ENCODE results near the gene TNNT3.

DNA sequence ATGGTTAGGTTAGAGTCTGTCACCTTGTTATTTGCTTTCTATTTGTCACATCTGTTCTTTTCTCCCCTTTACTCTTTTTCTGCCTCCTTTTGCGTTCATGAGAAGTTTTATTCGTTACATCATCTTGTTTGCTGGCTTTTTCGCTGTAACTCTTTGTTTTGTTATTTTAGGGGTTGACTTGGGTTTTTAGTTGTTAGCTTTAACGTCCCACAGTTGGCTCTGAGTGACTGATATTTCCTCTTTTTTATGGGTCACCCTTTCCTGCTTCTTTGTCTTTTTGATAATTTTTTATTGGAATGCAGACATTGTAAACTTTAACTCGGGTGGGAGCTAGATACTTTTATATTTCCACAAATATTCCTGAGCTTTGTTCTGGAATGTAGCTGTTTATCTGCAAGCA is 13.3 kb upstream of the TNNT3 start:
- no peak for TF ChIP-seq POLR2A (IDR thresholded peaks at IDR 0.05)
- TF ChIP-seq, protein P1, sequence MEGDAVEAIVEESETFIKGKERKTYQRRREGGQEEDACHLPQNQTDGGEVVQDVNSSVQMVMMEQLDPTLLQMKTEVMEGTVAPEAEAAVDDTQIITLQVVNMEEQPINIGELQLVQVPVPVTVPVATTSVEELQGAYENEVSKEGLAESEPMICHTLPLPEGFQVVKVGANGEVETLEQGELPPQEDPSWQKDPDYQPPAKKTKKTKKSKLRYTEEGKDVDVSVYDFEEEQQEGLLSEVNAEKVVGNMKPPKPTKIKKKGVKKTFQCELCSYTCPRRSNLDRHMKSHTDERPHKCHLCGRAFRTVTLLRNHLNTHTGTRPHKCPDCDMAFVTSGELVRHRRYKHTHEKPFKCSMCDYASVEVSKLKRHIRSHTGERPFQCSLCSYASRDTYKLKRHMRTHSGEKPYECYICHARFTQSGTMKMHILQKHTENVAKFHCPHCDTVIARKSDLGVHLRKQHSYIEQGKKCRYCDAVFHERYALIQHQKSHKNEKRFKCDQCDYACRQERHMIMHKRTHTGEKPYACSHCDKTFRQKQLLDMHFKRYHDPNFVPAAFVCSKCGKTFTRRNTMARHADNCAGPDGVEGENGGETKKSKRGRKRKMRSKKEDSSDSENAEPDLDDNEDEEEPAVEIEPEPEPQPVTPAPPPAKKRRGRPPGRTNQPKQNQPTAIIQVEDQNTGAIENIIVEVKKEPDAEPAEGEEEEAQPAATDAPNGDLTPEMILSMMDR (IDR thresholded peaks at IDR 0.05) = no peak

All from testis (tissue), 2 donors.